Uterus (tissue), 4 donors: Measurements from ENCODE around the gene ZBTB7C. TPM values are rescaled to one million over a fixed set of nuclear protein-coding genes. Genes with fewer than 3 reads are reported as not detected.

Experiments
- DNase-seq, 2 donors: peaks; one replicate each; pipeline ENCODE4 v3.0.0-alpha.2; 2019 to 2020
- H3K27ac ChIP-seq, 2 donors: fragments of 200-600 bp; sonication (generic); 1 replicate in 1 of 2; 2 replicates in 1 of 2; pipeline ENCODE4 v1.5.1; 2016 to 2018
- H3K27me3 ChIP-seq, 2 donors: fragments of 200-600 bp; sonication (generic); one replicate each; pipeline ENCODE4 v1.5.1; 2018 to 2019; ENCODE audit warnings: control low read depth in 1 of 2
- H3K36me3 ChIP-seq, 2 donors: fragments of 200-600 bp; sonication (generic); one replicate each; pipeline ENCODE4 v1.5.1; 2019; ENCODE audit warnings: control low read depth in 1 of 2
- H3K4me1 ChIP-seq, 2 donors: fragments of 200-600 bp; sonication (generic); one replicate each; pipeline ENCODE4 v1.5.1; 2018 to 2019; ENCODE audit warnings: control low read depth in 1 of 2
- H3K4me3 ChIP-seq, 2 donors: fragments of 200-600 bp; sonication (generic); 1 replicate in 1 of 2; 2 replicates in 1 of 2; pipeline ENCODE4 v1.5.1; 2018 to 2019; ENCODE audit warnings: mild to moderate bottlenecking in 1 of 2
- H3K9me3 ChIP-seq, 2 donors: fragments of 200-600 bp; sonication (generic); one replicate each; pipeline ENCODE4 v1.5.1; 2019; ENCODE audit warnings: control low read depth in 1 of 2
- POLR2A ChIP-seq, 2 donors: fragments of 450-650 bp; IDR thresholded peaks; one replicate each; pipeline ENCODE4 v1.6.1; 2016; ENCODE audit warnings: antibody characterized with exemption in 2 of 2, mild to moderate bottlenecking in 1 of 2, moderate library complexity in 1 of 2
- intact Hi-C: fragments of 100-400 bp; cut with DNase I; formaldehyde crosslinking; loops from one replicate; pipeline ENCODE4 v1.15.1; 2023; ENCODE audit warnings: low total_unique reads
- total RNA-seq, 4 donors: library from RNA; depleted of rRNA in 3 of 4; stranded (reverse); fragments of >200 nt in 3 of 4; gene quantifications; one replicate each; pipeline versions ENCODE4 v1.1.0 to v1.2.4, GENCODE V29; 2014 to 2023
- TF ChIP-seq, protein P1 (sequence below), 4 experiments: fragments of 200-600 bp in 2 of 4; fragments of 450-650 bp in 2 of 4; sonication (generic) in 2 of 4; IDR thresholded peaks; one replicate each; pipeline ENCODE4 v1.5.1; 2016 to 2019; ENCODE audit warnings: antibody characterized with exemption in 4 of 4, mild to moderate bottlenecking in 2 of 4, moderate library complexity in 1 of 4
- donor health status: DM: yes; HTN: yes; CAD: no.

ZBTB7C gene
- total RNA-seq, 4 donors from 2014 or later: 1.0 to 11.2 (median 7.9) TPM

DNA sequence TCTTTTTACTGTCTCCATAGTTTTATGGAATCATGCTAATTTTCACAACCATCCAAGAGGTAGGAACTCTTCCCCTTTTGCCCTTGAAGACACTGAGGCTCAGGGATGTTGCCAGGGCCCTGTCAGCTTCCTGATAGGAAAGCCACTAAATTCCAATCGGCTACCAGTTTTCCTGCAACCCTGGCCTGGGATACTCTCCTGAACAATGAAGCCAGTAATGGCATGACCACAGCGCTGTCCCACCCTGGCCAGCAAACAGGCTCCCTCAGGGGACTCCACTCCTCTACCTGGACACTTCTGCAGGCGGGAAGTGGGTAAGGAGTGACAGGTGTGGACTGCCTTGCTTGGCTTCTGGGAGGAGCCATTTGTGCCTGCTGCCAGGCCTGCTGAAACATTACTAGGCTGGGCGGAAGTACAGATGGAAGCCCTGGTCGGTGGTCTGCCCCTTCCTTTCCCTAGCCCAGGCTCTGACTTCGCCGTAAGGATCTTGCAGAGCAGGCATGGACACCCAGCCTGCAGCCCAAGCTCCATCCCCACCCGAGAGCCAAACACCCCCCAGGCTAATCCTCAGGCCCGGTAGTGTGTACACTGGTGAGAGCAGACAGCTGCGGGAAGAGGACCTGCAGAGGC is 400.0 kb downstream of the ZBTB7C start:
- no peak for DNase-seq
- no peak overlapping the region for H3K27ac ChIP-seq
- H3K36me3 ChIP-seq: no peaks in the 10 kb centered on the region
- intact Hi-C loops: no loop called here
- TF ChIP-seq, protein P1, sequence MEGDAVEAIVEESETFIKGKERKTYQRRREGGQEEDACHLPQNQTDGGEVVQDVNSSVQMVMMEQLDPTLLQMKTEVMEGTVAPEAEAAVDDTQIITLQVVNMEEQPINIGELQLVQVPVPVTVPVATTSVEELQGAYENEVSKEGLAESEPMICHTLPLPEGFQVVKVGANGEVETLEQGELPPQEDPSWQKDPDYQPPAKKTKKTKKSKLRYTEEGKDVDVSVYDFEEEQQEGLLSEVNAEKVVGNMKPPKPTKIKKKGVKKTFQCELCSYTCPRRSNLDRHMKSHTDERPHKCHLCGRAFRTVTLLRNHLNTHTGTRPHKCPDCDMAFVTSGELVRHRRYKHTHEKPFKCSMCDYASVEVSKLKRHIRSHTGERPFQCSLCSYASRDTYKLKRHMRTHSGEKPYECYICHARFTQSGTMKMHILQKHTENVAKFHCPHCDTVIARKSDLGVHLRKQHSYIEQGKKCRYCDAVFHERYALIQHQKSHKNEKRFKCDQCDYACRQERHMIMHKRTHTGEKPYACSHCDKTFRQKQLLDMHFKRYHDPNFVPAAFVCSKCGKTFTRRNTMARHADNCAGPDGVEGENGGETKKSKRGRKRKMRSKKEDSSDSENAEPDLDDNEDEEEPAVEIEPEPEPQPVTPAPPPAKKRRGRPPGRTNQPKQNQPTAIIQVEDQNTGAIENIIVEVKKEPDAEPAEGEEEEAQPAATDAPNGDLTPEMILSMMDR (IDR thresholded peaks at IDR 0.05): no peak
- TF ChIP-seq POLR2A (IDR thresholded peaks at IDR 0.05): no peak
- no peaks in the 10 kb centered on the region for H3K4me1 ChIP-seq
- H3K4me3 ChIP-seq: no peak overlapping the region
- no peaks in the 10 kb centered on the region for H3K9me3 ChIP-seq
- H3K27me3 ChIP-seq: no peaks in the 10 kb centered on the region

DNA sequence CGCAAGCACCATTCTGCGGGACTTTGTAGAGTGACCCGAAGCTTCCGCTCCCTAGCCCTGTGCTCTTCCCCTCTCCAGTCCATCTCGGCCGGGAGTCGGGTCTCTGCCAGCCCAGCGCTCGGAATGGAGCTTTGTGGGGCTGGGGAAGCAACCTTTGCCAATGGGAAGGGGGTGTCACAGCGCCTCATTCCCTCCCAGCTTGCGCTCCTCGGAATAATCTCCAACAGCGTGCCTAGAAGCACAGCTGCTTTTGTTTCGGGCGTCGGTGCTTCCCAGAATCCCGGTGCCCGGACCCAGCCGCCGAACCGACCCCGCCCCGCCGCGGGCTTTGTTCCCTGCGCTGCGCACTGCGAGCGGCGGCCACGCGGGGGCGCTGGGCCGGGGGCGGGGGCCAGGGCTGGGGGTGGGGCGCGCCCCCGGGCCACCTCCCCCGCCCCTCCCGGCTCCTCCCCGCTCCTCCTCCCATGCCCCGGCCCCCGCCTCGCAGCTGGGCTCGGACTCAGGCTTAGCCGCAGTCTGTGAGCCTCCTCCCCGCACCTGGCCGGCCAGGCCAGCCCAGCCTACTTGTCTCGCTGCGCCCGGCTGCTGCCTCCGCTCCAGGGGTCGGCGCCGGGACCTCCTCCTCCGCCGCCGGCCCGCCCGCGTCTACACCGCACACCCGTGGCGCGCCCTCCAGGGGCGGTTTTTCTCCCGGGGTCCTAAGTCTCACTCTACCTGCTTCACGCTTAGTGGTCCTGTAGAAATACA is 401.1 kb downstream of the ZBTB7C start:
- no peaks in the 10 kb centered on the region for H3K36me3 ChIP-seq
- peak overlapping the region; percentile 32 to 38 for H3K27ac ChIP-seq
- no peaks in the 10 kb centered on the region for H3K4me1 ChIP-seq
- peak overlapping the region; percentile 16 to 53 for H3K4me3 ChIP-seq
- intact Hi-C loops: no loop called here
- no peaks in the 10 kb centered on the region for H3K27me3 ChIP-seq
- no peaks in the 10 kb centered on the region for H3K9me3 ChIP-seq
- no peak for TF ChIP-seq POLR2A (IDR thresholded peaks at IDR 0.05)
- TF ChIP-seq, protein P1 (IDR thresholded peaks at IDR 0.05): peak; percentile 20 to 71 (median 44)
- peak; percentile 40 to 54 for DNase-seq

DNA sequence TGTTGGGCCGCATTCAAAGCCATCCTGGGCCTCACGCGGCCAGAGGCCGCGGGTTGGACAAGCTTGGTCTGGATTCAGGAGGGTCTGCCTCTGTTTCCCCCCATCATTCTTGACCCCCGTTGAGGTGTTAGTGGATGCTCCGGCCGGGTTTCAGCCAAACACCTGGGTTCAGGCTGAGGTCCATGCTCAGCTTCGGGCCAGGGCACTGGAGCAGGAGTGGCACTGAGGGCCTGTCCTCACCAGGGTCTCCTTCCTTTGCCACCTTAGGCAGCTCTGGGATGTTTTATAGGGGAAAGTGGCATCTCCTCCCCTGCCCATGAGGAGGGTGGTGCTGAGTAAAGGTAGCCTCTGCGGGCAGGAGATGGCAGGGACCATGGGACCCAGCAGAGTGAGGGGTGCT is 401.8 kb downstream of the ZBTB7C start:
- no peaks in the 10 kb centered on the region for H3K36me3 ChIP-seq
- TF ChIP-seq POLR2A (IDR thresholded peaks at IDR 0.05): no peak
- TF ChIP-seq, protein P1 (IDR thresholded peaks at IDR 0.05): no peak
- H3K4me1 ChIP-seq: no peaks in the 10 kb centered on the region
- H3K27me3 ChIP-seq: no peaks in the 10 kb centered on the region
- H3K4me3 ChIP-seq: no peak overlapping the region
- intact Hi-C loops: no loop called here
- no peak for DNase-seq
- no peak overlapping the region for H3K27ac ChIP-seq
- no peaks in the 10 kb centered on the region for H3K9me3 ChIP-seq

DNA sequence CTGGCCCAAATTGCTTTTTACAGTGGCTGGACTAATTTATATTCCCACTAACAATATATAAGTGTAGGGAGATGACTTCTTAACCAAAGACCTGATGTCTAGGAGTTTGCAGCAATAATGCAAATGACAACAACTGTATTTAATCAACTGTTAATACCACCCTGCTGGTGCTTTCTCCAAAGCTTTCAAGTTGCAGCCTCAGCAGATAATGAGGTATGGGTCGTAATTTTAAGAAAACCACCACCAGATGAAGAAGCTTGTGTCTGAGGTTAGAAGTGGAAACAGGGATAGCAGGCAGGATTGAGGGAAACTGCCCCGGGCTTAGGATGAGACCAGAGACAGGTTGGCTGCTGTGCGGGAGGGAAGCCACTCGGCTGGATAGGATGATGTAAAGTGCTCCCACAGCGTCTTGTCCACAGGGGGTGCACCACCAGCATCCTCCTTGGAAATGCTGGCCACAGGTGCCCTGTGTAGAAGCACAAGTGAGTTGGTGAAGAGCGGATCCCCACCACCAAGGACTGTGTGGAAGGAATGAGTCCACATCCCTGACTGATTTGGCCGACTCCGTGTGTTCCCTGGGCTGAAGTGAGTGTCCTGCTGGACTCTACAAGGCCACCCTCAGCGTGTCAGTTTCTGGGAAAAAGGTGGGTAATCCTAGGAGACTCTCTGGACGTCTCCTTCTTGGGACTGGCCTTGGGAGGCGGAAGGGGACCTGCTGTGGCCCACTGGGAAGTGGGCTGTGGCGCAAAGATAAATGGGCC is 402.6 kb downstream of the ZBTB7C start:
- H3K4me3 ChIP-seq: no peak overlapping the region
- H3K9me3 ChIP-seq: no peaks in the 10 kb centered on the region
- H3K36me3 ChIP-seq: no peaks in the 10 kb centered on the region
- no peaks in the 10 kb centered on the region for H3K27me3 ChIP-seq
- intact Hi-C loops: no loop called here
- DNase-seq: no peak
- no peak for TF ChIP-seq POLR2A (IDR thresholded peaks at IDR 0.05)
- TF ChIP-seq, protein P1 (IDR thresholded peaks at IDR 0.05): no peak
- no peak overlapping the region for H3K27ac ChIP-seq
- no peaks in the 10 kb centered on the region for H3K4me1 ChIP-seq

DNA sequence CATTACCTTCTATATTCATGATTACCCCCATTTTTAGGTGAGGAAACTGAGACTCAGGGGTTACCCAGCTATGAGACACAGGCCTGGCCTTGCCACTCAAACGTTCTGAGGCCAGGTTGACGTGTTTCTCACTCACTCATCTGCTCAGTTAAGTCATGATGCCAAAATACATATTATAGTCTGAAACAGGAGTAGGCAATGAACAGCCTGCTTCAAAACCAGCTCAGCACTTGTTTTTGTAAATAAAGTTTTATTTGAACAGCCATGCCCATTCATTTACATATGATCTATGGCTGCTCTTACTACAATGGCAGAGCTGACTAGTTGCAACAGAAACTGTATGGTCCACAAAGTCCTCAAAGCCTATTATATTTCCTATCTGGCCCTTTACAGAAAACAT is 404.6 kb downstream of the ZBTB7C start:
- TF ChIP-seq, protein P1 (IDR thresholded peaks at IDR 0.05): no peak
- TF ChIP-seq POLR2A (IDR thresholded peaks at IDR 0.05): no peak
- Histone ChIP-seq H3K4me3 (no peak overlapping the region), H3K9me3 (no peaks in the 10 kb centered on the region), H3K27ac (no peak overlapping the region), H3K36me3 (no peaks in the 10 kb centered on the region), H3K4me1 (no peaks in the 10 kb centered on the region), H3K27me3 (no peaks in the 10 kb centered on the region)
- intact Hi-C loops: no loop called here
- no peak for DNase-seq
